ENCODE measurements around the gene AFAP1L2. TPM values are rescaled to one million over a fixed set of nuclear protein-coding genes. Genes with fewer than 3 reads are reported as not detected.

Gene AFAP1L2, protein sequence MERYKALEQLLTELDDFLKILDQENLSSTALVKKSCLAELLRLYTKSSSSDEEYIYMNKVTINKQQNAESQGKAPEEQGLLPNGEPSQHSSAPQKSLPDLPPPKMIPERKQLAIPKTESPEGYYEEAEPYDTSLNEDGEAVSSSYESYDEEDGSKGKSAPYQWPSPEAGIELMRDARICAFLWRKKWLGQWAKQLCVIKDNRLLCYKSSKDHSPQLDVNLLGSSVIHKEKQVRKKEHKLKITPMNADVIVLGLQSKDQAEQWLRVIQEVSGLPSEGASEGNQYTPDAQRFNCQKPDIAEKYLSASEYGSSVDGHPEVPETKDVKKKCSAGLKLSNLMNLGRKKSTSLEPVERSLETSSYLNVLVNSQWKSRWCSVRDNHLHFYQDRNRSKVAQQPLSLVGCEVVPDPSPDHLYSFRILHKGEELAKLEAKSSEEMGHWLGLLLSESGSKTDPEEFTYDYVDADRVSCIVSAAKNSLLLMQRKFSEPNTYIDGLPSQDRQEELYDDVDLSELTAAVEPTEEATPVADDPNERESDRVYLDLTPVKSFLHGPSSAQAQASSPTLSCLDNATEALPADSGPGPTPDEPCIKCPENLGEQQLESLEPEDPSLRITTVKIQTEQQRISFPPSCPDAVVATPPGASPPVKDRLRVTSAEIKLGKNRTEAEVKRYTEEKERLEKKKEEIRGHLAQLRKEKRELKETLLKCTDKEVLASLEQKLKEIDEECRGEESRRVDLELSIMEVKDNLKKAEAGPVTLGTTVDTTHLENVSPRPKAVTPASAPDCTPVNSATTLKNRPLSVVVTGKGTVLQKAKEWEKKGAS
- 1 to 10 TPM; 1.1 to 7.7 (median 3.3) TPM for polyA plus RNA-seq
- long read RNA-seq, donor 1, partial matches to known transcripts: 0 of 1 reads
- long read RNA-seq, donor 1, other reads (novel, unspliced or antisense): 0 of 1 reads
- long read RNA-seq, donor 2: 0 reads
- long read RNA-seq, donor 3, partial matches to known transcripts: 0 of 1 reads
- long read RNA-seq, donor 3, other reads (novel, unspliced or antisense): 0 of 1 reads
- long read RNA-seq, donor 4: 0 reads
- long read RNA-seq, donor 5: 0 reads
- long read RNA-seq, donor 6, partial matches to known transcripts: 0 of 1 reads
- long read RNA-seq, donor 6, other reads (novel, unspliced or antisense): 0 of 1 reads
- long read RNA-seq, donor 7: 0 reads
- long read RNA-seq, donor 8: 0 reads
- long read RNA-seq, donor 9: 0 reads
- long read RNA-seq, donor 10, partial matches to known transcripts: 0 of 1 reads
- long read RNA-seq, donor 10, other reads (novel, unspliced or antisense): 0 of 1 reads

DNA sequence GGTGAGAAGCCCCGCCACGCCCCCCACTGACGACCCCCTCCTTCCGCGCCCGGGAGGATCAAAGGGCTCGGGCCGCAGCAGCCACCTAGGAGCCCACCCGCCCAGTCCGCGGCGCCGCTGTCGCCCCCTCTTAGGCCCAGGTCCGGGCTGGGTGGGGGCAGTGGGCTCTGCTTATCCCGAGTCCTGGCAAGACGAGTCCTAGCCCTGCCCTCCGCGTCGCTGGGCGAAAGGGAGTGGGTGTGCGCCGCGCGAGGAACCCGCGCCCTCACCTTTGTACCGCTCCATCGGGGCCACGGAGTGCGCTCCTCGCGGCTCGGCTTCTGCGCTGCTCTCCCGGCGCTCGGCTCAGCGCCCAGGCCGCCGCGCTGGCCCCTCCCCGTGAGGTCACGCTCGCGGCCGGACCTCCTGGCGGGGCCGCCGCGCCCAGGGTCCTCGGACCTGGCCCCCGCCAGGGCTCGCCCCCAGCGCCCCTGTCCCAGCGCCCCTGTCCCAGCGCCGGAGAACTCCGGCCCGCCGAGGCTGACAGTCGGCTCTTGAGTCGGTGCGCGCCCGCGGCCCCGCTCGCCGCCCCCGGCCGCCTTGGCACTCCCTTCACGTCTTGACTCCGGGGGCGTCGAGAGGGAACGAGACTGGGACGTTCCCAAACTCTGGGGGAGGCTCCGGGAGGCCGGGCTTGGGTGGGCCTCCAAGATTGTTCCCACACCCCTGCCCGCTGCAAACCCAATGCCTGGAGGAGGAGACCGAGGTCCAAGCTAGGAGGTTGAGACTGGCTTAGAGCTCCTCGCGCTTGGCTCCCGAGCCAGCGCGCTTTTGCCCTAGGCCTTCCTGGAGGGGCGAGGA lies at the start of gene AFAP1L2:
AFAP1L2 (minus strand) TSS at position 332 of the 840 bp plus-strand sequence; CDS start at position 285, 47 bp downstream.
- WGBS, 3 donors: 0 to 3% (median 1%) methylated on average over 45 to 88 of the region's 88 CpGs
- DNase-seq: peak; percentile 66 to 76
- H3K27ac ChIP-seq (ENCODE audit: low read depth in 1 of 3, low read length in 2 of 3): peak within 1 kb of the TSS in 2 of 3 donors; percentile 31 to 65

DNA sequence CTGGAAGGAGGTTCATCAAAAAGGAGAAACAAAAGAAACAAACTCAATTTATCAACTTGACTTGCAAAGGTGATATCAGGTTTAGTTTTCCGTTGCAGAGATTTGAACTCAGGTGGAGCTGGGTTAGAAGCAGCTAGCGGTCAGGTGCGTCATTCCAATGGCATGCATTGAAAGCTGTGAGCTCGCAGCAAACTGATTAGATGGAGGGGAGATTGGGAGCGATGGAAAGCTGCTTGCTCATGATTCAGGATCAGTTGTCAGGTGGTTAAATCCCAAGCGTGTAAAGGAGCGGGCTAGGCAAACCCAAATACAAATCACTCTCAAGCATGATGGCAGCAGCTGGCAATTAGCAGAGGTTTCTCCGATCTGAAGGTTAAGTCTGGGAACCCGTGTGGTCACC lies 49.3 kb upstream of the AFAP1L2 start:
- no peak for DNase-seq
- WGBS, 3 donors: 93 to 96% (median 96%) methylated on average over 9 of the region's 9 CpGs
- no peaks in the 10 kb centered on the region for H3K9me3 ChIP-seq (ENCODE audit: control insufficient read depth in 2 of 2, insufficient read depth in 1 of 2, low read depth in 1 of 2, low read length in 1 of 2)
- peaks cover 3 to 15% (median 9%) of the 10 kb centered on the region in 3 donors for H3K36me3 ChIP-seq (ENCODE audit: control insufficient read depth in 3 of 3, insufficient read depth in 2 of 3, low read depth in 1 of 3, low read length in 3 of 3)
- no peaks in the 10 kb centered on the region for H3K27me3 ChIP-seq (ENCODE audit: control insufficient read depth in 3 of 3, insufficient read depth in 3 of 3, low read length in 3 of 3)
- no peaks in the 10 kb centered on the region for H3K4me1 ChIP-seq (ENCODE audit: control insufficient read depth in 3 of 3, insufficient read depth in 2 of 3, low read depth in 1 of 3, low read length in 2 of 3)
- H3K27ac ChIP-seq (ENCODE audit: low read depth in 1 of 3, low read length in 2 of 3): no peak overlapping the region
- H3K4me3 ChIP-seq (ENCODE audit: low read depth in 1 of 3, low read length in 3 of 3): no peak overlapping the region
- FAIRE-seq: no peak

More for the DNA sequence above, at the start of gene AFAP1L2:
- no peak for FAIRE-seq
- peak within 1 kb of the TSS; percentile 54 to 56 (median 54) for H3K4me3 ChIP-seq (ENCODE audit: low read depth in 1 of 3, low read length in 3 of 3)
- H3K9me3 ChIP-seq (ENCODE audit: control insufficient read depth in 2 of 2, insufficient read depth in 1 of 2, low read depth in 1 of 2, low read length in 1 of 2): no peaks in the 10 kb centered on the region
- no peaks in the 10 kb centered on the region for H3K36me3 ChIP-seq (ENCODE audit: control insufficient read depth in 3 of 3, insufficient read depth in 2 of 3, low read depth in 1 of 3, low read length in 3 of 3)
- H3K27me3 ChIP-seq (ENCODE audit: control insufficient read depth in 3 of 3, insufficient read depth in 3 of 3, low read length in 3 of 3): peaks cover 0 to 49% (median 0%) of the 10 kb centered on the region in 3 donors
- H3K4me1 ChIP-seq (ENCODE audit: control insufficient read depth in 3 of 3, insufficient read depth in 2 of 3, low read depth in 1 of 3, low read length in 2 of 3): peaks cover 0 to 14% (median 2%) of the 10 kb centered on the region in 3 donors

DNA sequence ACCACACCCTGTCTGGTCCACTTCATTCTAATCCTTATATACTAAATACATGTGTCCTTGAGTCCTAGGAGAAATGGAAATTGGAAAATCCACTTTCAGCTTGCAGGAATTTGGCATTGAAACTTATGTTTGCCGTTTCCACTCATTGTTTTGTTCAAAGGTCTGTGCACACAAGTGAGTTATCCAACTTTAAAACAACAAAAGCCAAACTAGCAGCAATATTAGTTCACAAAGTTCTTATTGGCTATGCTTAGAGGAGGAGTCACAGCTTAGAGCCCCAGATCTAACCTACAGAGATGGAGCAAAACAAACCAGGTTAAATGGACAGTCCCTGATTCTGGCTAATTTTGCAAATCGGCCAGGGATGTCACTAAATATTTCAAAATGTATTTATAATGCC lies 44.6 kb upstream of the AFAP1L2 start:
- no peaks in the 10 kb centered on the region for H3K9me3 ChIP-seq (ENCODE audit: control insufficient read depth in 2 of 2, insufficient read depth in 1 of 2, low read depth in 1 of 2, low read length in 1 of 2)
- H3K36me3 ChIP-seq (ENCODE audit: control insufficient read depth in 3 of 3, insufficient read depth in 2 of 3, low read depth in 1 of 3, low read length in 3 of 3): peaks cover 3 to 27% (median 7%) of the 10 kb centered on the region in 3 donors
- H3K4me1 ChIP-seq (ENCODE audit: control insufficient read depth in 3 of 3, insufficient read depth in 2 of 3, low read depth in 1 of 3, low read length in 2 of 3): no peaks in the 10 kb centered on the region
- no peak overlapping the region for H3K27ac ChIP-seq (ENCODE audit: low read depth in 1 of 3, low read length in 2 of 3)
- no peaks in the 10 kb centered on the region for H3K27me3 ChIP-seq (ENCODE audit: control insufficient read depth in 3 of 3, insufficient read depth in 3 of 3, low read length in 3 of 3)
- no peak for DNase-seq
- 72 to 89% (median 86%) methylated on average over 2 of the region's 2 CpGs for WGBS, 3 donors
- H3K4me3 ChIP-seq (ENCODE audit: low read depth in 1 of 3, low read length in 3 of 3): no peak overlapping the region
- FAIRE-seq: no peak

DNA sequence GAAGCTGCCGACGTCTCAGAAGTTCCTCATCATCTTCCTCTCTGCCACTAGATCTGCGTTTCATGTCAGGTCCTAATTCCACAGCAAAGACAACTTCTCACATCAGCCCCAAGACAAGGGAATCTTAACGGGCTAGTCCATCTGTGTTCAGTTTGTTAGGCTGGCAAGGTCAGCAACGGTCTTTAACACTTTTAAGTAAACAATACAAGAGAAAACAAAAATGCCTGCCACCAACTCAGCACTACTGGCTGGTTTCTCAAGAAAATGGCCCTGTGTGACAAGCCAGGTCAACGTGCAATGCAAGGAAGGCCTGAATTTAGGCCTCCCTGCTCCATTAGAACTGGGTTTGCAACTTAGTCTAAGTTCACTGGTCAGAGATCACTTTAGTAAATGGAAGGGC lies 41.0 kb upstream of the AFAP1L2 start:
- no peaks in the 10 kb centered on the region for H3K9me3 ChIP-seq (ENCODE audit: control insufficient read depth in 2 of 2, insufficient read depth in 1 of 2, low read depth in 1 of 2, low read length in 1 of 2)
- H3K36me3 ChIP-seq (ENCODE audit: control insufficient read depth in 3 of 3, insufficient read depth in 2 of 3, low read depth in 1 of 3, low read length in 3 of 3): peaks cover 0 to 35% (median 2%) of the 10 kb centered on the region in 3 donors
- DNase-seq (no peak), FAIRE-seq (no peak)
- 85 to 86% (median 85%) methylated on average over 6 of the region's 6 CpGs for WGBS, 3 donors
- H3K27me3 ChIP-seq (ENCODE audit: control insufficient read depth in 3 of 3, insufficient read depth in 3 of 3, low read length in 3 of 3): no peaks in the 10 kb centered on the region
- H3K27ac ChIP-seq (ENCODE audit: low read depth in 1 of 3, low read length in 2 of 3): no peak overlapping the region
- H3K4me3 ChIP-seq (ENCODE audit: low read depth in 1 of 3, low read length in 3 of 3): no peak overlapping the region
- H3K4me1 ChIP-seq (ENCODE audit: control insufficient read depth in 3 of 3, insufficient read depth in 2 of 3, low read depth in 1 of 3, low read length in 2 of 3): no peaks in the 10 kb centered on the region

DNA sequence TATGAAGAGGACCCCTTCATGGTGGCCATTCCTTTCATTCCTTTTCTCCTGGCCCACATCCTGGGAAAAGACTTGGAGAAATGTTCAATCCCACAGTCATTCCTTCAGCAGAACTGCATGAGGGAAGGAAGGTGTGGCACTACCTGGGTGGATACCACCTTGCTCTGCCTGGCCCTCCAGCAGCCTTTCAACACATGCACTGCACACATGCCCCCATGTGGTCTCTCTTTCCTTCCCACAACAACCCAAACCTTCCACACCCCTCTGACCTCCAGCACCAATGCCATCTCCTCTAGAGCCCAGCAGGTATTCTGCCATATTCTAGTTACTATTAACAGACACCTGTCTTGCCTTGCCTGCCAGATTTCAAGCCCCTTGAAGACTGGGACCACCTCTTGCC lies 40.5 kb upstream of the AFAP1L2 start:
- DNase-seq: no peak
- H3K36me3 ChIP-seq (ENCODE audit: control insufficient read depth in 3 of 3, insufficient read depth in 2 of 3, low read depth in 1 of 3, low read length in 3 of 3): peaks cover 0 to 38% (median 5%) of the 10 kb centered on the region in 3 donors
- no peak overlapping the region for H3K4me3 ChIP-seq (ENCODE audit: low read depth in 1 of 3, low read length in 3 of 3)
- H3K4me1 ChIP-seq (ENCODE audit: control insufficient read depth in 3 of 3, insufficient read depth in 2 of 3, low read depth in 1 of 3, low read length in 2 of 3): no peaks in the 10 kb centered on the region
- FAIRE-seq: no peak
- H3K27me3 ChIP-seq (ENCODE audit: control insufficient read depth in 3 of 3, insufficient read depth in 3 of 3, low read length in 3 of 3): no peaks in the 10 kb centered on the region
- H3K9me3 ChIP-seq (ENCODE audit: control insufficient read depth in 2 of 2, insufficient read depth in 1 of 2, low read depth in 1 of 2, low read length in 1 of 2): no peaks in the 10 kb centered on the region
- no peak overlapping the region for H3K27ac ChIP-seq (ENCODE audit: low read depth in 1 of 3, low read length in 2 of 3)

DNA sequence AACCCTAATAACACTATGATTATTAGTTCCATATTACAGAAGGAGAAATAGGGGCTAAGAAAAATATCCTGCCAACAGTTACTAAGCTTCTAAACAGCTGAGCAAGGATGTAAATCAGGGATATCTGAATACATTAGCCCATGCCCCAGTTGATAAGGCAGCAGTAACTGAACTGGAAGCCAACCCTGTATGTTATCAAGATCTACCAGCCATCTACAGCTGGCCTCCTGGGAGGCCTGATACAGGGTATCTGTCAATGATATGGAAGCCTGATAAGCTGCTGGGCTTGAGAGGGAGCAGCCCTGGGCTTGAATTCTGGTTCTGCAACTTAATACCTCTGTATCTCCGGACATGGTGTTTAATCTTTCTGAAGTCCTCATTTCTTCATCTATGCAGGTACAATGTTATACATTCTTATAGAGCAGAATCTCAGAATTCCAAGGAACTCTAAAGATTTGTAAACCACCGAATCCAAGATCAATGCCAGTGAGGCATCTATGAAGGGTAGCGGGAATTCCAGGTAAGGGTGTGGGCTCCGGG lies 37.9 kb upstream of the AFAP1L2 start:
- DNase-seq (no peak), FAIRE-seq (no peak)
- no peaks in the 10 kb centered on the region for H3K27me3 ChIP-seq (ENCODE audit: control insufficient read depth in 3 of 3, insufficient read depth in 3 of 3, low read length in 3 of 3)
- WGBS, 3 donors: 71 to 84% (median 74%) methylated on average over 4 of the region's 4 CpGs
- no peak overlapping the region for H3K4me3 ChIP-seq (ENCODE audit: low read depth in 1 of 3, low read length in 3 of 3)
- no peak overlapping the region for H3K27ac ChIP-seq (ENCODE audit: low read depth in 1 of 3, low read length in 2 of 3)
- no peaks in the 10 kb centered on the region for H3K4me1 ChIP-seq (ENCODE audit: control insufficient read depth in 3 of 3, insufficient read depth in 2 of 3, low read depth in 1 of 3, low read length in 2 of 3)
- peaks cover 0 to 51% (median 19%) of the 10 kb centered on the region in 3 donors for H3K36me3 ChIP-seq (ENCODE audit: control insufficient read depth in 3 of 3, insufficient read depth in 2 of 3, low read depth in 1 of 3, low read length in 3 of 3)
- no peaks in the 10 kb centered on the region for H3K9me3 ChIP-seq (ENCODE audit: control insufficient read depth in 2 of 2, insufficient read depth in 1 of 2, low read depth in 1 of 2, low read length in 1 of 2)

DNA sequence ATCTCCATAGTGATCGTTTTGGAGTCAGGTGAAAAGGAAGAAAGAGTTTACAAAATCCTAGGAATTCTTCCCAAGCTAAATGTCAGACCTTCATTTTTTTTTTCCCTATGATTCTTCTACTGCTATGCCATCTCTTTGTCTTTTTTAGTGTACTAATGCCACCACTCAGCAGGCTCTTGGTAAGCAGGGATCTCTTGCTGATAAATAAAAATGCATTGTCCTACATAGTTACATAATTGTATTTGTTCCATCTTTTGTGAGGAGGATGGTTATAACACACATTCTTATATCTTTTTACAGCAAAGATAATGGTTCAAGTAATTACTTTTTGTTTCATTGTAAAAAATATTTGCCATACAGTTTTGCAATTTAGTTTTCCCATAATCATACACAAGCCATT lies 36.8 kb upstream of the AFAP1L2 start:
- H3K4me3 ChIP-seq (ENCODE audit: low read depth in 1 of 3, low read length in 3 of 3): no peak overlapping the region
- no peaks in the 10 kb centered on the region for H3K9me3 ChIP-seq (ENCODE audit: control insufficient read depth in 2 of 2, insufficient read depth in 1 of 2, low read depth in 1 of 2, low read length in 1 of 2)
- FAIRE-seq (no peak), DNase-seq (no peak)
- peaks cover 0 to 57% (median 19%) of the 10 kb centered on the region in 3 donors for H3K36me3 ChIP-seq (ENCODE audit: control insufficient read depth in 3 of 3, insufficient read depth in 2 of 3, low read depth in 1 of 3, low read length in 3 of 3)
- no peak overlapping the region for H3K27ac ChIP-seq (ENCODE audit: low read depth in 1 of 3, low read length in 2 of 3)
- WGBS, 3 donors: 90 to 100% (median 100%) methylated on average over 1 of the region's 1 CpG
- H3K27me3 ChIP-seq (ENCODE audit: control insufficient read depth in 3 of 3, insufficient read depth in 3 of 3, low read length in 3 of 3): no peaks in the 10 kb centered on the region
- H3K4me1 ChIP-seq (ENCODE audit: control insufficient read depth in 3 of 3, insufficient read depth in 2 of 3, low read depth in 1 of 3, low read length in 2 of 3): no peaks in the 10 kb centered on the region
